MCF 10A (cell line): ENCODE measurements around the gene TMBIM1. TPM values are rescaled to one million over a fixed set of nuclear protein-coding genes. Genes with fewer than 3 reads are reported as not detected.
A peak's percentile ranks its signal among the peaks of the same experiment; 100 is the strongest.

Source experiments
- BruUV-seq: library from RNA; stranded (reverse); fragments of 400-500 nt; replicated peaks from 2 replicates; lab custom pipeline; 2021; lab: Mats Ljungman, UMichigan
- CTCF ChIA-PET: fragments of 300-600 bp; sonication (Branson Sonifier 250); formaldehyde crosslinking; extraction: SDS; loops from one replicate; lab custom pipeline; 2021; ENCODE audit warnings: antibody characterized with exemption, inconsistent platforms; lab: Yijun Ruan, JAX
- POLR2A ChIA-PET: fragments of 300-600, 350-650 bp; sonication (Branson Sonifier 250); formaldehyde crosslinking; extraction: SDS; loops from one replicate; lab custom pipeline; 2020; ENCODE audit warnings: antibody characterized with exemption, inconsistent platforms; lab: Yijun Ruan, JAX
- DNase-seq: peaks from one replicate; pipeline ENCODE4 v3.0.0-alpha.2; 2018; ENCODE audit not compliant: unreplicated experiment
- H3K27ac Mint-ChIP-seq: one replicate; pipeline ENCODE4 v1.8.0; 2022; ENCODE audit warnings: mild to moderate bottlenecking, low read depth, mixed read lengths; ENCODE audit not compliant: unreplicated experiment
- H3K27me3 Mint-ChIP-seq: one replicate; pipeline ENCODE4 v1.8.0; 2022; ENCODE audit warnings: mixed read lengths; ENCODE audit not compliant: insufficient read depth, unreplicated experiment
- H3K36me3 Mint-ChIP-seq: one replicate; pipeline ENCODE4 v1.8.0; 2022; ENCODE audit warnings: mild to moderate bottlenecking, moderate library complexity, mixed read lengths; ENCODE audit not compliant: insufficient read depth, unreplicated experiment
- H3K4me1 Mint-ChIP-seq: one replicate; pipeline ENCODE4 v1.8.0; 2022; ENCODE audit warnings: mixed read lengths; ENCODE audit not compliant: insufficient read depth, unreplicated experiment
- H3K4me3 Mint-ChIP-seq: one replicate; pipeline ENCODE4 v1.8.0; 2022; ENCODE audit warnings: mild to moderate bottlenecking, moderate library complexity, mixed read lengths; ENCODE audit not compliant: unreplicated experiment
- H3K9me3 Mint-ChIP-seq: one replicate; pipeline ENCODE4 v1.8.0; 2022; ENCODE audit warnings: mixed read lengths; ENCODE audit not compliant: unreplicated experiment
- intact Hi-C: fragments of 100-400 bp; cut with micrococcal nuclease; formaldehyde crosslinking; loops from 2 replicates; pipeline ENCODE4 v1.14.1; 2022
- total RNA-seq: library from RNA; stranded (reverse); gene quantifications from 2 replicates; pipeline ENCODE4 v1.2.3, GENCODE V29; 2022
- TF ChIP-seq, protein P1 (sequence below): fragments of 200-600 bp; IDR thresholded peaks from one replicate; pipeline ENCODE4 v1.8.0; 2022; ENCODE audit warnings: antibody characterized with exemption, mild to moderate bottlenecking; ENCODE audit not compliant: unreplicated experiment

The TMBIM1 gene
- total RNA-seq, 1 experiment from 2014 or later, result 107 TPM

DNA sequence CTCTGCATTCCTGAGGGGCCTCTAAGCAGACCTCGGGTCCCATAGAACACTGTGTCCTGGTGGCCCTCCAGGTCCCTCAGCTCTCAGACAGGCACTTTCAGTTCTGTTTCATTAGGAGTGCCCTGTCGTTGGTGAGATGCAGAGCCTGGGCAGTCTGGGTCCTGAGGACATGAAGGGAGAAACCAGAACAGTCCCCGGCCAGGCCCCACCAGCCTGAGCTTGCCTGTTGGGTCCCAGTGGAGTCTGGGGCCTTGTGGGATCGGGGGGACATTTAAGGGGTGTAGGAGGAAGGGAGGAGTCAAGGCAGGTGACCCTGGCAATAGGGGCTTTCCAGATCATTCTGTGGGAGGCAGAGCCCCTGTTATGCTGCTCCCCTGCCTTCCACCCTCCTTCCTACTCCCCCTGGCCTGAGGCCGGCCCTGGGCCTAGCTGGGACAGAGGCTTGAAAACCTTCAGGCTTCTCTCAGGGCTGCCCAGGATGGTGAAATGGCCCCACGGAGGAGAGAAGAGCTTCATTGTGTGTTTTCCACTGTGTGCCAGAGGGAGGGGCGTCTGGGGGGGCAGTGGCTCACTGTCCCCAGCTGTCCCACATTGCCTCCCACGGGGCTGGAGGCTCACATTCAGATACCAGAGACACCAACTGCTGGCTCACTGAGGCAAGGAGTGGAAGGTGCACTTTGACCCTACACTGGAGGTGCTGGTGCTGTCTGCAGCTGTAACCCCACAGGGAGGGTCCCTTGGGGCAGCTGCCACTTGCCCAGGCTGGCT lies 37.7 kb upstream of the TMBIM1 start:
- DNase-seq, result no peak
- Mint-ChIP-seq H3K27ac (no peak overlapping the region), H3K9me3 (no peaks in the 10 kb centered on the region), H3K4me3 (no peak overlapping the region), H3K36me3 (no peaks in the 10 kb centered on the region), H3K27me3 (no peaks in the 10 kb centered on the region), H3K4me1 (no peaks in the 10 kb centered on the region)
- TF ChIP-seq, protein P1, sequence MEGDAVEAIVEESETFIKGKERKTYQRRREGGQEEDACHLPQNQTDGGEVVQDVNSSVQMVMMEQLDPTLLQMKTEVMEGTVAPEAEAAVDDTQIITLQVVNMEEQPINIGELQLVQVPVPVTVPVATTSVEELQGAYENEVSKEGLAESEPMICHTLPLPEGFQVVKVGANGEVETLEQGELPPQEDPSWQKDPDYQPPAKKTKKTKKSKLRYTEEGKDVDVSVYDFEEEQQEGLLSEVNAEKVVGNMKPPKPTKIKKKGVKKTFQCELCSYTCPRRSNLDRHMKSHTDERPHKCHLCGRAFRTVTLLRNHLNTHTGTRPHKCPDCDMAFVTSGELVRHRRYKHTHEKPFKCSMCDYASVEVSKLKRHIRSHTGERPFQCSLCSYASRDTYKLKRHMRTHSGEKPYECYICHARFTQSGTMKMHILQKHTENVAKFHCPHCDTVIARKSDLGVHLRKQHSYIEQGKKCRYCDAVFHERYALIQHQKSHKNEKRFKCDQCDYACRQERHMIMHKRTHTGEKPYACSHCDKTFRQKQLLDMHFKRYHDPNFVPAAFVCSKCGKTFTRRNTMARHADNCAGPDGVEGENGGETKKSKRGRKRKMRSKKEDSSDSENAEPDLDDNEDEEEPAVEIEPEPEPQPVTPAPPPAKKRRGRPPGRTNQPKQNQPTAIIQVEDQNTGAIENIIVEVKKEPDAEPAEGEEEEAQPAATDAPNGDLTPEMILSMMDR, result no peak
- intact Hi-C loops, result no loop called here
- CTCF ChIA-PET, result interaction anchor here (0.7 to 1.6 kb wide), 2 partner anchors 13 to 22 kb away, joined by 3 read pairs; no protein-coding TSS in a partner anchor
- POLR2A ChIA-PET, result no interaction called here
- BruUV-seq, result no TSS peak

DNA sequence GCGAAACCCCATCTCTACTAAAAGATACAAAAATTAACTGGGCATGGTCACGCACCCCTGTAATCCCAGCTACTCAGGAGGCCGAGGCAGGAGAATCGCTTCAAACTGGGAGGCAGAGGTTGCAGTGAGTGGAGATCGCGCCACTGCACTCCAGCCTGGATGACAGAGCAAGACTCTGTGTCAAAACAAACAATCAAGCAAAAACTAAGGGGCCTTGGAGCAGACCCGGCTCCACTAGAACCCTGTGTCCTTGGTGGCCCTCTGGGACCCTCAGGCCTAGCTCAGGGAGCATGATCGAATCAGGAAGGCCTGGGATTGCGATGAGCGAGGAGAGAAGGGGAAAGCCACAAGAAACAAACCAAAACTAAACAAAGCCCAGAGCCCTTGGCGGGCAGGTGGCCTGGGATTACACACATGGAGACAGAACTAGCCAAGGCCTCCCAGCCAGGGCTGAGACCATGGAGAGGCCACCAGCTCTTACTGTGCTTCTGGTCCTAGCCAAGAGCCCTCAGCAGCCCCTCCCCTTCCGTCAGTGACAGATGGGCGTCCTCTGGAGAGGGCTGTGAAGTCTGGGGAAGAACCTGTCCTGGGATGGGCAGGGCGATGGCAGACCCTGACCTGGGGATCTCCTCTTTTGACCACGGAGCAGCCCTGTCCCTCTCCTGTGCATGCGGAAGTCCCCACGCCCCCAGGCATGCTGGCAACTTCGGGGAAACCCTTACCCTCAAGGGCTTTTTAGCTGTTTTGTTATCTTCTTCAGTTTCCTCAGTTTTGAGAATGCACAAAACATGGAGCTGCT lies 36.9 kb upstream of the TMBIM1 start:
- TF ChIP-seq, protein P1, result no peak
- Mint-ChIP-seq H3K4me3 (no peak overlapping the region), H3K27ac (no peak overlapping the region), H3K9me3 (no peaks in the 10 kb centered on the region), H3K4me1 (peaks cover under 1% of the 10 kb centered on the region), H3K27me3 (no peaks in the 10 kb centered on the region), H3K36me3 (no peaks in the 10 kb centered on the region)
- CTCF ChIA-PET, result interaction anchor here (0.7 to 1.6 kb wide), 2 partner anchors 14 to 184 kb away, joined by 3 read pairs; no protein-coding TSS in a partner anchor
- intact Hi-C loops, result no loop called here
- BruUV-seq, result no TSS peak
- POLR2A ChIA-PET, result interaction anchor here (0.6 kb wide), 1 partner anchor 1784 kb away, joined by 3 read pairs; no protein-coding TSS in a partner anchor
- DNase-seq, result no peak

DNA sequence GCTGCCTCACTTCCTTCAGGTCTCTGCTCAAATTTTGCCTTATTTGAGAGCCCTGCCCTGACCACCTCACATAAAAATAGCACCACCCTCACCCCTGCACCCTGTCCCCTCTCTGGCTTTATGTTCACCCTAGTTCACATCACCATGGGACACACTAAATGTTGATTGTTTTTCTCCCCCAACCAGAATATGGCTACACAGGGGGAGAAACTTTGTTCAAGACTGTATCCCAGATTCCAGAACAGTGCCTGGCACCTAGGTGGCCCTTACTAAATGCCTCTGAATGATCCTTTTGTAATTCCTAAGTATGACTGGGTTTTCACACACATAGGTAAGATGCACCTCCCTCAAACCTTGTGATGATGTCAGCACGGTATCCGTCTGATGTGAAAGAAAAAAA lies 36.0 kb upstream of the TMBIM1 start:
- POLR2A ChIA-PET, result interaction anchor here (0.6 kb wide), 1 partner anchor 1783 kb away, joined by 3 read pairs; no protein-coding TSS in a partner anchor
- Mint-ChIP-seq H3K27me3 (no peaks in the 10 kb centered on the region), H3K36me3 (no peaks in the 10 kb centered on the region), H3K4me1 (peaks cover 10% of the 10 kb centered on the region), H3K4me3 (no peak overlapping the region), H3K27ac (peak overlapping the region; percentile 54), H3K9me3 (no peaks in the 10 kb centered on the region)
- DNase-seq, result no peak
- CTCF ChIA-PET, result no interaction called here
- BruUV-seq, result no TSS peak
- TF ChIP-seq, protein P1, result no peak
- intact Hi-C loops, result no loop called here
